ENCODE measurements around the gene KIAA0825. TPM values are rescaled to one million over a fixed set of nuclear protein-coding genes. Genes with fewer than 3 reads are reported as not detected.

The KIAA0825 gene
- total and polyA plus RNA-seq, 2 of the 8 experiments (the other 6 are each of a cell fraction or from before 2014, with no cell fraction given) = 0.60 to 1.0 TPM

- TF ChIP-seq ATF2 (IDR thresholded peaks at IDR 0.05; ENCODE audit: low read length) (no peak), PHF8 (conservative IDR thresholded peaks at IDR 0.05; ENCODE audit: low read depth, low read length) (no peak), RNF2 (IDR thresholded peaks at IDR 0.05; ENCODE audit: borderline replicate concordance, low read depth, low read length, missing control alignments, poor library complexity, severe bottlenecking) (no peak), ZNF274 (IDR thresholded peaks at IDR 0.05; ENCODE audit: borderline replicate concordance, extremely low read depth, low read length) (no peak), SAP30 (IDR thresholded peaks at IDR 0.05; ENCODE audit: insufficient read depth, insufficient replicate concordance, low read length) (no peak), CTCF (IDR thresholded peaks at IDR 0.05; ENCODE audit: control extremely low read depth in 1 of 3, insufficient read depth in 1 of 3, low read depth in 1 of 3, low read length in 3 of 3) (no peak), SRF (IDR thresholded peaks at IDR 0.05; ENCODE audit: low read depth, low read length) (no peak), RBBP5 (IDR thresholded peaks at IDR 0.05; ENCODE audit: borderline replicate concordance, low read depth, low read length) (no peak), TAF1 (IDR thresholded peaks at IDR 0.05; ENCODE audit: low read depth, low read length) (no peak)
Measured at GRCh38 chr5:94545870-94546625, 72.4 kb downstream of the KIAA0825 start (continued).
